ENCODE results near the gene AOPEP.

AOPEP gene

DNA sequence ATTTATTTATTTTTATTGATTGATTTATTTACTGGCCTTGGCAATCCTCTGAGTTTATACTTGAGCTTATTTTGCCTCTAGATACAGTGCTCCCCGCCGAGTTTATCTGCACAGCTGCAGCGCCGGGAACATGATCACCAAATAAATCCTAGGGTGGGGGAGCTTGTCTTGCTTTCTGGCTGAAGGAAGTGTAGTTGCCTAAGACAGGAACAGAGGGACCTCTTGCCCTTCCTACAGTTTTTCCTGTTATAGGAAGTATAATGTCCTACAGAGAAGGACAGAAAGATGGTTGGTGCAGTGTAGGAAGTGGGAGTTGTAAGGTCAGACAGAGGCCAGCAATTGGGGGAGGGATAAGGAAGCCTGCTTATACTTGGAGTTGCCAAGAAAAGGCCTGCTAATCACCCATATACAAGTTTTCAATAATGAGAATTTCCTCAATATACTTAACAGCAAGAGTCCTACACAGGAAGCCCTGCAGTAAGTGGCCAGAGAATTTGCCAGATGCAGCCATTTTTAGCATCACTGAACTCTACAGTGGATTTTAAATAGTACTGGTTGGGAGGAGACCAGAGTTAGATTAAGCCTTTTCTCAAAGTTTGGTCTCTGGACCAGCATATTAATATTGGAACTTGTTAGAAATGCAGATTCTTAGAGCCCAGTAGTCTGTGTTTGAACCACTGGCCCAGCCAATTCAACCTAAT lies 7.7 kb downstream of the AOPEP start:
- Histone ChIP-seq H4K20me1 (ENCODE audit: low read depth, low read length) (no peaks in the 10 kb centered on the region), H3K27me3 (ENCODE audit: low read length) (no peaks in the 10 kb centered on the region), H3K9me3 (ENCODE audit: insufficient read depth, low read length) (no peaks in the 10 kb centered on the region), H3F3A (ENCODE audit: insufficient read depth) (no peaks in the 10 kb centered on the region), H3K27ac (ENCODE audit: low read depth, low read length) (no peak overlapping the region), H3K9me2 (replicated peaks; ENCODE audit: insufficient read depth, low read length) (no peaks in the 10 kb centered on the region), H2AFZ (ENCODE audit: low read depth, low read length, severe bottlenecking) (no peak overlapping the region), H3K4me2 (ENCODE audit: low read depth, low read length, poor library complexity, severe bottlenecking) (no peak overlapping the region), H3K9ac (ENCODE audit: low read length) (no peak overlapping the region), H3K4me3 (ENCODE audit: insufficient read depth, low read length, poor library complexity, severe bottlenecking) (no peak overlapping the region), H3K79me2 (ENCODE audit: insufficient read depth, low read length) (no peaks in the 10 kb centered on the region), H3K36me3 (ENCODE audit: low read length) (no peaks in the 10 kb centered on the region)
- no peak for TF ChIP-seq EZH2phosphoT487 (conservative IDR thresholded peaks at IDR 0.05; ENCODE audit: low read length)
- TF ChIP-seq CTCF (IDR thresholded peaks at IDR 0.05; ENCODE audit: insufficient read depth, low read length, poor library complexity, severe bottlenecking) = no peak

DNA sequence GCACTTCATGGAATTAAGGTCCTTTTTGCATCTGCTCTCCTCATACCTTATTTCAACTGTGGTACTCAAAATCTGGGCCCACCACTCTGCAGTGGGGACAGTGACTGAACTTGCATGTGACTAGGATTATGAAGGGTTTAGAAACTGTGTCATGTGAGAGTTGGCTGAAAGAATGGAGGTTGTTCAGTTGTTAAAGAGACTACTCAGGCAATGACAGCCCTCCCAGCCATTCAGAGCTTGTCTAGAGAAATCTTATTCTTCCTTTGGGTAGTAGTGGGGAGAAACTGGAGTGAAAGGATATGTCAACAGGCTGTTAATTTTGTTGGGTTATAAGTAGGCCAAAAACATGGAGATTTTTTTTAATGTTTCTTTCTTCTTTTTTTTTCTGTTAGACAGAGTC lies 10.3 kb downstream of the AOPEP start:
- no peaks in the 10 kb centered on the region for H3K36me3 ChIP-seq (ENCODE audit: low read length)
- TF ChIP-seq CTCF (IDR thresholded peaks at IDR 0.05; ENCODE audit: insufficient read depth, low read length, poor library complexity, severe bottlenecking) (no peak), EZH2phosphoT487 (conservative IDR thresholded peaks at IDR 0.05; ENCODE audit: low read length) (no peak)
- H3K27ac ChIP-seq (ENCODE audit: low read depth, low read length) = no peak overlapping the region

GRCh38 chr9:94740145-94740840 lies 13.8 kb downstream of the AOPEP start:
- H3K9me2 ChIP-seq (replicated peaks; ENCODE audit: insufficient read depth, low read length) = no peaks in the 10 kb centered on the region
- no peak overlapping the region for H3K27ac ChIP-seq (ENCODE audit: low read depth, low read length)
- H4K20me1 ChIP-seq (ENCODE audit: low read depth, low read length) = no peaks in the 10 kb centered on the region
- no peak for TF ChIP-seq CTCF (IDR thresholded peaks at IDR 0.05; ENCODE audit: insufficient read depth, low read length, poor library complexity, severe bottlenecking)
- TF ChIP-seq EZH2phosphoT487 (conservative IDR thresholded peaks at IDR 0.05; ENCODE audit: low read length) = no peak
- no peaks in the 10 kb centered on the region; the same call in 1 of the 2 replicates for H3F3A ChIP-seq (ENCODE audit: insufficient read depth)
- H3K27me3 ChIP-seq (ENCODE audit: low read length) = no peaks in the 10 kb centered on the region
- no peak overlapping the region for H3K9ac ChIP-seq (ENCODE audit: low read length)
- no peaks in the 10 kb centered on the region for H3K79me2 ChIP-seq (ENCODE audit: insufficient read depth, low read length)
- no peaks in the 10 kb centered on the region for H3K9me3 ChIP-seq (ENCODE audit: insufficient read depth, low read length)
- H2AFZ ChIP-seq (ENCODE audit: low read depth, low read length, severe bottlenecking) = no peak overlapping the region
- no peak overlapping the region for H3K4me2 ChIP-seq (ENCODE audit: low read depth, low read length, poor library complexity, severe bottlenecking)
- H3K36me3 ChIP-seq (ENCODE audit: low read length) = no peaks in the 10 kb centered on the region
- no peak overlapping the region for H3K4me3 ChIP-seq (ENCODE audit: insufficient read depth, low read length, poor library complexity, severe bottlenecking)

More for the DNA sequence above, 10.3 kb downstream of the AOPEP start:
- no peaks in the 10 kb centered on the region for H3K9me3 ChIP-seq (ENCODE audit: insufficient read depth, low read length)
- H3K4me3 ChIP-seq (ENCODE audit: insufficient read depth, low read length, poor library complexity, severe bottlenecking) = no peak overlapping the region
- no peak overlapping the region for H3K9ac ChIP-seq (ENCODE audit: low read length)
- no peaks in the 10 kb centered on the region for H3K27me3 ChIP-seq (ENCODE audit: low read length)
- H3K4me2 ChIP-seq (ENCODE audit: low read depth, low read length, poor library complexity, severe bottlenecking) = no peak overlapping the region
- no peaks in the 10 kb centered on the region for H3K9me2 ChIP-seq (replicated peaks; ENCODE audit: insufficient read depth, low read length)
- H3F3A ChIP-seq (ENCODE audit: insufficient read depth) = no peaks in the 10 kb centered on the region
- H2AFZ ChIP-seq (ENCODE audit: low read depth, low read length, severe bottlenecking) = no peak overlapping the region
- H3K79me2 ChIP-seq (ENCODE audit: insufficient read depth, low read length) = no peaks in the 10 kb centered on the region
- H4K20me1 ChIP-seq (ENCODE audit: low read depth, low read length) = no peaks in the 10 kb centered on the region

Data from SU-DHL-6 (cell line).